Measurements from ENCODE around the gene TRIOBP. TPM values are rescaled to one million over a fixed set of nuclear protein-coding genes. Genes with fewer than 3 reads are reported as not detected.

Gene TRIOBP, protein sequence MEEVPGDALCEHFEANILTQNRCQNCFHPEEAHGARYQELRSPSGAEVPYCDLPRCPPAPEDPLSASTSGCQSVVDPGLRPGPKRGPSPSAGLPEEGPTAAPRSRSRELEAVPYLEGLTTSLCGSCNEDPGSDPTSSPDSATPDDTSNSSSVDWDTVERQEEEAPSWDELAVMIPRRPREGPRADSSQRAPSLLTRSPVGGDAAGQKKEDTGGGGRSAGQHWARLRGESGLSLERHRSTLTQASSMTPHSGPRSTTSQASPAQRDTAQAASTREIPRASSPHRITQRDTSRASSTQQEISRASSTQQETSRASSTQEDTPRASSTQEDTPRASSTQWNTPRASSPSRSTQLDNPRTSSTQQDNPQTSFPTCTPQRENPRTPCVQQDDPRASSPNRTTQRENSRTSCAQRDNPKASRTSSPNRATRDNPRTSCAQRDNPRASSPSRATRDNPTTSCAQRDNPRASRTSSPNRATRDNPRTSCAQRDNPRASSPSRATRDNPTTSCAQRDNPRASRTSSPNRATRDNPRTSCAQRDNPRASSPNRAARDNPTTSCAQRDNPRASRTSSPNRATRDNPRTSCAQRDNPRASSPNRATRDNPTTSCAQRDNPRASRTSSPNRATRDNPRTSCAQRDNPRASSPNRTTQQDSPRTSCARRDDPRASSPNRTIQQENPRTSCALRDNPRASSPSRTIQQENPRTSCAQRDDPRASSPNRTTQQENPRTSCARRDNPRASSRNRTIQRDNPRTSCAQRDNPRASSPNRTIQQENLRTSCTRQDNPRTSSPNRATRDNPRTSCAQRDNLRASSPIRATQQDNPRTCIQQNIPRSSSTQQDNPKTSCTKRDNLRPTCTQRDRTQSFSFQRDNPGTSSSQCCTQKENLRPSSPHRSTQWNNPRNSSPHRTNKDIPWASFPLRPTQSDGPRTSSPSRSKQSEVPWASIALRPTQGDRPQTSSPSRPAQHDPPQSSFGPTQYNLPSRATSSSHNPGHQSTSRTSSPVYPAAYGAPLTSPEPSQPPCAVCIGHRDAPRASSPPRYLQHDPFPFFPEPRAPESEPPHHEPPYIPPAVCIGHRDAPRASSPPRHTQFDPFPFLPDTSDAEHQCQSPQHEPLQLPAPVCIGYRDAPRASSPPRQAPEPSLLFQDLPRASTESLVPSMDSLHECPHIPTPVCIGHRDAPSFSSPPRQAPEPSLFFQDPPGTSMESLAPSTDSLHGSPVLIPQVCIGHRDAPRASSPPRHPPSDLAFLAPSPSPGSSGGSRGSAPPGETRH (N-terminal part only)
- total RNA-seq (105 and 131 TPM in 2 replicates), polyA plus RNA-seq (32.9 and 35.4 TPM in 2 replicates), polyA minus RNA-seq (ENCODE audit: low replicate concordance) (188 and 198 TPM in 2 replicates)
- 104 and 109 TPM in 2 replicates for polyA plus RNA-seq (2012)

DNA sequence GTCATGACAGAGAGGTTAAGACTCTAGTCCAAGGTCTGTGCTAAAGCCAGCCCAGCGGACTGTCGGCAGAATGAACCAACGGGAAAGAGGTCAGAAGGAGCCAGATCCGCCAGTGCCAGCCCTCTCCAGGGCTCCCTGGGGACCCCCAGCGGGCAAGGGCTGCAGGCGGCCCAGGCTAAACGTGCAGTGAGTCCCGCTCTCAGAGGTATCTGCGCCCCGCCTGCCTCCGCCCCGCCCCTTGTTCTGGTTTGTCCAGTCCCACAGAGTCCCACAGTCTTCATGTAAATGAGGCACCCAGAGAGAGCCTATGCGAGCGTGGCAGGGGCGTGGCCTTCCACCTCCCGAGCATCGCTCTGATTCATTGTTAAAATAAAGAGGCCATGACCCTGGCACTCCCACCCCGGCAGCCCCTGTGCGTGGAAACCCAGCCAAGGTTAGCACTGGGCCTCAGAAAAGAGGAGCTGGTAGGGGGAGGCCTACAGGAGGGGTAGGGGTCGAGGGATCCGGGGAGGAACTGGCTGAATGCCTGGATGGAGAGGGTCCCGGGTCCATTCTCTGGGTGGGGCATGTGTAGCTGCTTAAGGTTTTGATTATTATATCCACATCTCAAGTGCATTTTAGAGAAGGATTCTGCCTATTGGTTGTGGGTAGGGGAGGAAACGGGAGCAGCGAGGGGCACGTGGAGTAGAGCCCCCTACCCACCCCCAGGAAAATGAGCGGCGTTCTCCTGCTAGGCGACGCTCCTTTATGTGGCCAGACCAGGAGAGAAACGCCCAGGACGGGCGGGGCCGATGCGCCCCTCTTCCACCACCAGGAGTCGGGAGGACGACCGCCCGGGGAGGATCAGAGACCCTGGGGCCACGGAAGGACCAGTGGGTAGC, at the start of gene TRIOBP:
Gene TRIOBP, plus strand, starts transcription at position 392 of the 881 bp plus-strand sequence. CDS start 4,318 bp downstream, outside the sequence.
- peaks cover 6% of the 10 kb centered on the region for H3K36me3 ChIP-seq (ENCODE audit: control insufficient read depth, insufficient read depth, low read length)
- H4K20me1 ChIP-seq (ENCODE audit: control insufficient read depth, extremely low read depth, insufficient read depth, low read length): no peaks in the 10 kb centered on the region
- H2AFZ ChIP-seq (ENCODE audit: low read length): no peak within 1 kb of the TSS
- peaks cover 5% of the 10 kb centered on the region for H3K4me1 ChIP-seq (ENCODE audit: control insufficient read depth, extremely low read depth, insufficient read depth, low read length)
- H3K9ac ChIP-seq (ENCODE audit: insufficient read depth, low read length): no peak within 1 kb of the TSS
- no peaks in the 10 kb centered on the region for H3K79me2 ChIP-seq (ENCODE audit: control insufficient read depth, insufficient read depth, low read length)
- H3K27ac ChIP-seq (ENCODE audit: insufficient read depth, low read length): no peak within 1 kb of the TSS
- no peaks in the 10 kb centered on the region for H3K9me3 ChIP-seq (ENCODE audit: control insufficient read depth, insufficient read depth, low read depth, low read length)
- H3K4me3 ChIP-seq (replicated peaks in 1 of 4; ENCODE audit: control extremely low read depth in 1 of 4, insufficient read depth in 1 of 4, low read depth in 3 of 4, low read length in 4 of 4): peak within 1 kb of the TSS in 2 of 4 experiments; percentile 7 to 38
- peak; percentile 91 to 93 for DNase-seq (ENCODE audit: low read depth in 2 of 2)
- no peak for TF ChIP-seq EZH2 (IDR thresholded peaks at IDR 0.05; ENCODE audit: low read length, missing control alignments)
- TF ChIP-seq CTCF (conservative IDR thresholded peaks at IDR 0.05 in 1 of 2, IDR thresholded peaks at IDR 0.05 in 1 of 2; ENCODE audit: low read depth in 1 of 2, low read length in 2 of 2): peak; percentile 37 to 57
- peak within 1 kb of the TSS; percentile 74 for H3K4me2 ChIP-seq (ENCODE audit: extremely low read depth, insufficient read depth, low read length)
- H3K27me3 ChIP-seq (ENCODE audit: control insufficient read depth, insufficient read depth, low read length): no peaks in the 10 kb centered on the region

DNA sequence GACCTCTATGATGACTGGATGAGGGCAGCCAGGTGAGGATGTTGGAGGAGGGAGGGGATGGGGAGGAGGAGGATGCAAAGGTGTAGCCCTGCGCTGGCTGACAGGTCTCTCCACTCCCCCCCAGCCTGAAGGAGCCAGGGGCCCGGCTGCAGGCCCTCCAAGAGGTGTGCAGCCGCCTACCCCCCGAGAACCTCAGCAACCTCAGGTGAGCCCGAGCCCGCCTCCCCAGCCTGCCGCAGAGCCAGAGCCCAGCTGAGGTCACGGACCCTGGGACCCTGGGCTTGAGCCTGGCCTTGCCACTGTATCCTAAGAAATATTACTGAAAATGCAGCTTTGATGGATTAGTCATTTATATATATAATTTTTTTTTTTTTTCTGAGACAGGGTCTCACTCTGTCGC, 49.5 kb upstream of the TRIOBP start:
- Histone ChIP-seq H3K4me3 (replicated peaks in 1 of 4; ENCODE audit: control extremely low read depth in 1 of 4, insufficient read depth in 1 of 4, low read depth in 3 of 4, low read length in 4 of 4) (no peak overlapping the region), H2AFZ (ENCODE audit: low read length) (no peak overlapping the region), H3K27ac (ENCODE audit: insufficient read depth, low read length) (no peak overlapping the region), H3K36me3 (ENCODE audit: control insufficient read depth, insufficient read depth, low read length) (peaks cover 4% of the 10 kb centered on the region), H3K4me1 (ENCODE audit: control insufficient read depth, extremely low read depth, insufficient read depth, low read length) (no peaks in the 10 kb centered on the region), H3K79me2 (ENCODE audit: control insufficient read depth, insufficient read depth, low read length) (no peaks in the 10 kb centered on the region), H3K4me2 (ENCODE audit: extremely low read depth, insufficient read depth, low read length) (no peak overlapping the region), H3K27me3 (ENCODE audit: control insufficient read depth, insufficient read depth, low read length) (no peaks in the 10 kb centered on the region), H4K20me1 (ENCODE audit: control insufficient read depth, extremely low read depth, insufficient read depth, low read length) (no peaks in the 10 kb centered on the region), H3K9ac (ENCODE audit: insufficient read depth, low read length) (no peak overlapping the region), H3K9me3 (ENCODE audit: control insufficient read depth, insufficient read depth, low read depth, low read length) (no peaks in the 10 kb centered on the region)
- TF ChIP-seq EZH2 (IDR thresholded peaks at IDR 0.05; ENCODE audit: low read length, missing control alignments) (no peak), CTCF (conservative IDR thresholded peaks at IDR 0.05 in 1 of 2, IDR thresholded peaks at IDR 0.05 in 1 of 2; ENCODE audit: low read depth in 1 of 2, low read length in 2 of 2) (no peak)
- DNase-seq (ENCODE audit: low read depth in 2 of 2): no peak
